ENCODE data around the gene CLN3. TPM values are rescaled to one million over a fixed set of nuclear protein-coding genes. Genes with fewer than 3 reads are reported as not detected.

CLN3 gene
- total and polyA plus RNA-seq, 8 donors = 6.9 to 25.9 (median 11.0) TPM

Other genes with a start within 250 kb of the CLN3 start
- gene SBK1, start 199.5 kb downstream of the CLN3 start, total RNA-seq = 1 to 10 TPM; 1.3 to 4.0 (median 1.6) TPM
- 1 to 10 TPM in 1 of 2 donors, under 1 TPM in 1; 0.96 to 1.4 TPM for gene SBK1, start 199.5 kb downstream of the CLN3 start, polyA plus RNA-seq
- 1 to 10 TPM in 2 of 6 donors, under 1 TPM in 3, not detected in 1; 0.25 to 2.0 (median 0.58) TPM for gene NPIPB6, start 128.6 kb downstream of the CLN3 start, total RNA-seq
- gene NPIPB6, start 128.6 kb downstream of the CLN3 start, polyA plus RNA-seq = under 1 TPM; 0.61 to 0.77 TPM
- gene EIF3CL, start 88.2 kb downstream of the CLN3 start, total RNA-seq = 10 to 100 TPM; 32.6 to 76.5 (median 50.5) TPM
- gene EIF3CL, start 88.2 kb downstream of the CLN3 start, polyA plus RNA-seq = 10 to 100 TPM; 38.7 to 49.0 TPM
- not detected for gene NPIPB7, start 19.7 kb downstream of the CLN3 start, total RNA-seq
- gene NPIPB7, start 19.7 kb downstream of the CLN3 start, polyA plus RNA-seq = not detected
- gene APOBR, start 2.6 kb upstream of the CLN3 start, total RNA-seq = 1 to 10 TPM in 2 of 6 donors, under 1 TPM in 4; 0.16 to 3.0 (median 0.45) TPM
- gene APOBR, start 2.6 kb upstream of the CLN3 start, polyA plus RNA-seq = 1 to 10 TPM in 1 of 2 donors, under 1 TPM in 1; 0.70 to 1.5 TPM
- under 1 TPM in 2 of 6 donors, not detected in 4; 0.18 to 0.20 TPM for gene IL27, start 14.8 kb upstream of the CLN3 start, total RNA-seq
- under 1 TPM in 1 of 2 donors, not detected in 1; 0.68 TPM for gene IL27, start 14.8 kb upstream of the CLN3 start, polyA plus RNA-seq
- 100 to 1,000 TPM in 3 of 6 donors, 10 to 100 TPM in 3; 28.9 to 303 (median 103) TPM for gene NUPR1, start 46.9 kb upstream of the CLN3 start, total RNA-seq
- gene NUPR1, start 46.9 kb upstream of the CLN3 start, polyA plus RNA-seq = 100 to 1,000 TPM; 117 to 151 TPM
- gene SGF29, start 61.8 kb upstream of the CLN3 start, total RNA-seq = 10 to 100 TPM; 14.2 to 28.3 (median 17.0) TPM
- gene SGF29, start 61.8 kb upstream of the CLN3 start, polyA plus RNA-seq = 10 to 100 TPM; 40.2 to 46.6 TPM
- gene SULT1A2, start 105.0 kb upstream of the CLN3 start, total RNA-seq = 1 to 10 TPM in 3 of 6 donors, under 1 TPM in 3; 0.41 to 1.5 (median 1.1) TPM
- 1 to 10 TPM; 5.6 to 6.0 TPM for gene SULT1A2, start 105.0 kb upstream of the CLN3 start, polyA plus RNA-seq
- 10 to 100 TPM in 3 of 6 donors, 1 to 10 TPM in 3; 5.7 to 18.3 (median 9.0) TPM for gene SULT1A1, start 118.0 kb upstream of the CLN3 start, total RNA-seq
- gene SULT1A1, start 118.0 kb upstream of the CLN3 start, polyA plus RNA-seq = 10 to 100 TPM; 29.7 to 46.7 TPM
- 1 to 10 TPM in 2 of 6 donors, under 1 TPM in 3, not detected in 1; 0.08 to 2.4 (median 0.74) TPM for gene NPIPB8, start 146.0 kb upstream of the CLN3 start, total RNA-seq
- not detected for gene NPIPB8, start 146.0 kb upstream of the CLN3 start, polyA plus RNA-seq
- gene EIF3C, start 219.4 kb upstream of the CLN3 start, total RNA-seq = 100 to 1,000 TPM; 336 to 418 (median 379) TPM
- gene EIF3C, start 219.4 kb upstream of the CLN3 start, polyA plus RNA-seq = 1,000 to 10,000 TPM in 1 of 2 donors, 100 to 1,000 TPM in 1; 519 to 1,137 TPM

Data from pancreas (tissue), 8 donors.